ENCODE data around the gene IL1RAPL2.
"Not testable (repeated sequence)": the region's sequence is repeated elsewhere in the genome, so short reads cannot be mapped to it uniquely, and the experiment has no call there.

IL1RAPL2 gene

GRCh38 chrX:105759598-105759997 is 1193.6 kb downstream of the IL1RAPL2 start:
- no peaks in the 10 kb centered on the region for H3K9me3 ChIP-seq
- H3K9ac ChIP-seq = no peak overlapping the region
- no peak overlapping the region for H3K27ac ChIP-seq
- H3K4me3 ChIP-seq = no peak overlapping the region
- H3K36me3 ChIP-seq = no peaks in the 10 kb centered on the region
- H3K4me1 ChIP-seq = no peaks in the 10 kb centered on the region
- no peak overlapping the region for H3K4me2 ChIP-seq
- H4K20me1 ChIP-seq = peaks cover 4% of the 10 kb centered on the region; the same call in 1 of the 2 replicates
- no peak for TF ChIP-seq Cebpa-rat (IDR thresholded peaks at IDR 0.05)
- H3K27me3 ChIP-seq = peaks cover 68% of the 10 kb centered on the region

DNA sequence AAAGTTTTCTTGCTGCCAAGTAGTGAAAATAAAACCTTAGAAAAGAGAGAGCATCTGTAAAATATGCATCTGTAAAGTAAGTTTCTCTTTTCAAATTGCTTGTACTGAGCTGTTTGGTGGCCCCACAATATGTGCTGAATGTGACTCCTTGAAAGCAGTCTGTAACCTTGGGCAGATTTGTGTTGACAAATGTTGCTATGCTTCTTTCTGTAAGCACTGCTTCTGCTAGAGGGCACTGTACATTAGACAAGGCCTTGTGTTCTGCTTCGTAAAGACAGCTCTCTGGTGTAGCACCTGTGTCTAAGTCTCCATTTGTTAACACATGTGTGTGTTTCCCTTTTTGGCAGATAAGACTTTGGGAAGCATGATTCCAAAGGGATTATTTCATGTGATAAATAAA is 1199.7 kb downstream of the IL1RAPL2 start:
- H3K4me1 ChIP-seq = no peaks in the 10 kb centered on the region
- no peak overlapping the region for H3K27ac ChIP-seq
- no peak overlapping the region for H3K4me2 ChIP-seq
- H3K36me3 ChIP-seq = no peaks in the 10 kb centered on the region
- no peak overlapping the region for H3K4me3 ChIP-seq
- no peaks in the 10 kb centered on the region for H3K9me3 ChIP-seq
- H3K9ac ChIP-seq = no peak overlapping the region
- H3K27me3 ChIP-seq = peaks cover 83% of the 10 kb centered on the region
- TF ChIP-seq Cebpa-rat (IDR thresholded peaks at IDR 0.05) = no peak
- H4K20me1 ChIP-seq = peaks cover 4% of the 10 kb centered on the region; the same call in 1 of the 2 replicates

DNA sequence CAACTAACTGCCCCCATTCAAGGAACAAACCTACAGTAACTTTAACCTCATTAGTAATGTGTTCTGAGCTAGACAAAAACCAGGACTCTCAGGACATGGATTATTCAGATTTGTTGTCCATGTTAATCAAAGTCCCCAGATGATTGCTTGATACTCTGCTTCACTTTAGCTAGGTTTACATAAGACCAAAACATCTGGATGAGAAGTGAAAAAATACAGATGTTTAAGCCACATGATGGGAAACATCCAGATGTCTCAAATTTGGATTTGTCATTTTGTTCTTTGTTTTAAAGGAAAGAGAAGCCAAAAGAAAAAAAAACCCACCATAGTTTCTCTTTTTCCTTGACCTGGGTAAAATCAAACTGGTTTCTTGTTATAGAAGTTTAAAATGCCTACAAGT is 1207.8 kb downstream of the IL1RAPL2 start:
- Histone ChIP-seq H3K27me3 (peaks cover 72% of the 10 kb centered on the region), H3K9me3 (no peaks in the 10 kb centered on the region), H3K4me3 (no peak overlapping the region), H3K4me1 (no peaks in the 10 kb centered on the region), H3K27ac (no peak overlapping the region), H4K20me1 (no peaks in the 10 kb centered on the region), H3K9ac (no peak overlapping the region), H3K36me3 (no peaks in the 10 kb centered on the region), H3K4me2 (no peak overlapping the region)
- no peak for TF ChIP-seq Cebpa-rat (IDR thresholded peaks at IDR 0.05)

GRCh38 chrX:105775679-105776078 is 1209.7 kb downstream of the IL1RAPL2 start:
- no peaks in the 10 kb centered on the region for H3K9me3 ChIP-seq
- no peaks in the 10 kb centered on the region for H3K36me3 ChIP-seq
- H4K20me1 ChIP-seq = no peaks in the 10 kb centered on the region
- H3K4me2 ChIP-seq = no peak overlapping the region
- no peak overlapping the region for H3K4me3 ChIP-seq
- peaks cover 71% of the 10 kb centered on the region for H3K27me3 ChIP-seq
- no peak overlapping the region for H3K9ac ChIP-seq
- H3K27ac ChIP-seq = no peak overlapping the region
- TF ChIP-seq Cebpa-rat (IDR thresholded peaks at IDR 0.05) = no peak
- no peaks in the 10 kb centered on the region for H3K4me1 ChIP-seq

DNA sequence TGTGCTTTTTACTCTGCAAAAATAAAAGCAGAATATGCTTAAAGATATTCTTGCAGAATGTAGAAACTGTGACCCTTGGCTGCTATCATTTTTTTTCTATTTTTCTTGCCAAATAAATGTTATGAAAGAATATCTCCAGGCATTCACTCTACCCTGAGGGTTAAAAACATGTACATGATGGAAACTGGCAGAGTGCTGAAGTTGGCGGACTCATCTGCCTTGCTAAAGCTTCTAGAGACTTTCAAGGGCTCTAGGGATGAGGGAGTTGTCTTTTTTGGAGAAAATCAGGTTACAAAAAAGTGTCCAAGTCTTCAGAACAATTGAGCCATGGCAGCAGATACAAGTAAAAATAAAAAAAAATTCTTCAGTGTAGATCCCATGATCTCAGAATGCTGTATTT is 1215.8 kb downstream of the IL1RAPL2 start:
- Histone ChIP-seq H4K20me1 (no peaks in the 10 kb centered on the region), H3K4me2 (no peak overlapping the region), H3K36me3 (no peaks in the 10 kb centered on the region), H3K27ac (no peak overlapping the region), H3K4me1 (no peaks in the 10 kb centered on the region), H3K9me3 (no peaks in the 10 kb centered on the region), H3K4me3 (no peak overlapping the region), H3K27me3 (peaks cover 45% of the 10 kb centered on the region), H3K9ac (no peak overlapping the region)
- TF ChIP-seq Cebpa-rat (IDR thresholded peaks at IDR 0.05) = no peak

DNA sequence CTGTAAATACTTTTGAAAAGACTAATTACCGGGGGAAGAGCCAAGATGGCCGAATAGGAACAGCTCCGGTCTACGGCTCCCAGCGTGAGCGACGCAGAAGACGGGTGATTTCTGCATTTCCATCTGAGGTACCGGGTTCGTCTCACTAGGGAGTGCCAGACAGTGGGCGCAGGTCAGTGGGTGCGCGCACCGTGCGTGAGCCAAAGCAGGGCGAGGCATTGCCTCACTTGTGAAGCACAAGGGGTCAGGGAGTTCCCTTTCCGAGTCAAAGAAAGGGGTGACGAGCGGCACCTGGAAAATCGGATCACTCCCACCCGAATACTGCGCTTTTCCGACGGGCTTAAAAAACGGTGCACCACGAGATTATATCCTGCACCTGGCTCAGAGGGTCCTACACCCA is 1230.9 kb downstream of the IL1RAPL2 start:
- not testable (repeated sequence) for H3K9me3 ChIP-seq, H3K4me1 ChIP-seq, H4K20me1 ChIP-seq, H3K4me3 ChIP-seq, H3K9ac ChIP-seq, H3K36me3 ChIP-seq, H3K27ac ChIP-seq, H3K4me2 ChIP-seq
- peaks cover 36% of the 10 kb centered on the region; the same call in 1 of the 2 replicates for H3K27me3 ChIP-seq

DNA sequence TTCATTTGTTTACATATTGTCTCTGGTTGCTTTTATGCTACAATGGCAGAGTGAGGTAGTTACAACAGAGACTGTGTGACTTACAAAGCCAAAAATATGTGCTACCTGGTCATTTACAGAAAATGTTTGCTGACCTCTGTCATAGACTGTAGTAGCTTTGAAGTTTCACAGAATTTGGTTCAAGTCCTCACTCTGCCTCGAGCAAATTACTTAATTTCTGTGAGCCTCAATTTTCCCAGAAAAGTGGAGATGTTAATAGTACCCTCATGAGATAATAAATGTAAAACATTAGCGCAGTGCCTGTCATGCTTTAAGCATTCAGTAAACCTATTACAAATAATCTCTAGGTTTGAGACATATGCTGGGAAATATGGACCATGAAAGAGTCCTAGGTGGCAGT is 1237.9 kb downstream of the IL1RAPL2 start:
- peaks cover 4% of the 10 kb centered on the region; the same call in 1 of the 2 replicates for H3K27me3 ChIP-seq
- H3K36me3 ChIP-seq = no peaks in the 10 kb centered on the region
- no peaks in the 10 kb centered on the region for H3K9me3 ChIP-seq
- H3K4me3 ChIP-seq = no peak overlapping the region
- no peaks in the 10 kb centered on the region for H3K4me1 ChIP-seq
- H3K27ac ChIP-seq = no peak overlapping the region
- TF ChIP-seq Cebpa-rat (IDR thresholded peaks at IDR 0.05) = no peak
- no peaks in the 10 kb centered on the region for H4K20me1 ChIP-seq
- no peak overlapping the region for H3K4me2 ChIP-seq
- H3K9ac ChIP-seq = no peak overlapping the region

DNA sequence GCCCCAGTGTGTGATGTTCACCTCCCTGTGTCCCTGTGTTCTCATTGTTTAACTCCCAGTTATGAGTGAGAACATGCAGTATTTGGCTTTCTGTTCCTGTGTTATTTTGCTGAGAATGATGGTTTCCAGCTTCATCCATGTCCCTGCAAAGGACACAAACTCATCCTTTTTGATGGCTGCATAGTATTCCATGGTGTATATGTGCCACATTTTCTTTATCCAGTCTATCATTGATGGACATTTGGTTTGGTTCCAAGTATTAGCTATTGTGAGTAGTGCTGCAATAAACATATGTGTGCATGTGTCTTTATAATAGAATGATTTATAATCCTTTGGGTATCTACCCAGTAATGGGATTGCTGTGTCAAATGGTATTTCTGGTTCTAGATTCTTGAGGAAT is 1239.7 kb downstream of the IL1RAPL2 start:
- not testable (repeated sequence) for H3K4me2 ChIP-seq, H3K4me1 ChIP-seq, H4K20me1 ChIP-seq, H3K9me3 ChIP-seq, H3K9ac ChIP-seq, H3K36me3 ChIP-seq, H3K27ac ChIP-seq, H3K4me3 ChIP-seq
- H3K27me3 ChIP-seq = peaks cover 11% of the 10 kb centered on the region; the same call in 1 of the 2 replicates

DNA sequence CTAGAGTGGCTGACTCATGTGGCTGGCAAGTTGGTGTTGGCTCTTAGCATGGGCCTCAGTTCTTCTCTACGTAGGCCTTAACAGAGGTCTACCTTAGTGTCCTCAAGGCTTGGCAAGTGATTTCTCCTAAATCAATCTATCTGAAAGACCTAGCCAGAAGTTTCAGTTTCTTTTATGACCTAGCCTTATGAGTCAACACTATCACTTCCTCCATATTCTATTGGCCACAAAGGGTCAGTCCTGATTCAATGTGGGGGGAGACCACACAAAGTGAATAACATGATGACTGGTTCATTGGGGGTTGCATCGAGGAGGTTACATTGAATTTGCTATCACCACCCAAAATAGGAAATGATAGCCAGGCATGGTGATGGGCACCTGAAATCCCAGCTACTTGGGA is 1250.5 kb downstream of the IL1RAPL2 start:
- H3K4me2 ChIP-seq = no peak overlapping the region
- TF ChIP-seq Cebpa-rat (IDR thresholded peaks at IDR 0.05) = no peak
- no peak overlapping the region for H3K4me3 ChIP-seq
- no peak overlapping the region for H3K27ac ChIP-seq
- peaks cover 85% of the 10 kb centered on the region for H3K27me3 ChIP-seq
- H3K4me1 ChIP-seq = no peaks in the 10 kb centered on the region
- H4K20me1 ChIP-seq = no peaks in the 10 kb centered on the region
- 0 out of 2 replicates have a peak, but pooled peaks cover under 1% of the 10 kb centered on the region for H3K9me3 ChIP-seq
- no peaks in the 10 kb centered on the region for H3K36me3 ChIP-seq
- no peak overlapping the region for H3K9ac ChIP-seq
